ENCODE data around the gene GSTK1. TPM values are rescaled to one million over a fixed set of nuclear protein-coding genes. Genes with fewer than 3 reads are reported as not detected.
A peak's percentile ranks its signal among the peaks of the same experiment; 100 is the strongest.
"Not testable (repeated sequence)": the region's sequence is repeated elsewhere in the genome, so short reads cannot be mapped to it uniquely, and the experiment has no call there.

Gene GSTK1
- total RNA-seq (ENCODE audit: low replicate concordance) = 53.3 and 91.9 TPM in 2 replicates

- TF ChIP-seq CTCF (IDR thresholded peaks at IDR 0.05; ENCODE audit: insufficient read depth, low read length) = no peak
- DNase-seq (ENCODE audit: low read depth) = peak; percentile 63
- peak within 1 kb of the TSS; percentile 77 for H3K4me3 ChIP-seq (ENCODE audit: low read depth, low read length)
Measured at GRCh38 chr7:143263266-143264195, at the start of gene GSTK1. Gene GSTK1 (plus strand): TSS chr7:143263441. CDS start chr7:143263514, 73 bp downstream.

GRCh38 chr7:143213478-143213877 lies 49.8 kb upstream of the GSTK1 start:
- not testable (repeated sequence) for H3K4me3 ChIP-seq (ENCODE audit: low read depth, low read length)

GRCh38 chr7:143214789-143215679 lies 48.2 kb upstream of the GSTK1 start:
- TF ChIP-seq CTCF (IDR thresholded peaks at IDR 0.05; ENCODE audit: insufficient read depth, low read length) = peak; percentile 99
- no peak overlapping the region for H3K4me3 ChIP-seq (ENCODE audit: low read depth, low read length)
- DNase-seq (ENCODE audit: low read depth) = peak; percentile 94

More at GRCh38 chr7:143213478-143213877, 49.8 kb upstream of the GSTK1 start:
- not testable (repeated sequence) for DNase-seq (ENCODE audit: low read depth)

GRCh38 chr7:143216151-143216550 lies 47.1 kb upstream of the GSTK1 start:
- no peak overlapping the region for H3K4me3 ChIP-seq (ENCODE audit: low read depth, low read length)
- DNase-seq (ENCODE audit: low read depth) = peak; percentile 50
- no peak for TF ChIP-seq CTCF (IDR thresholded peaks at IDR 0.05; ENCODE audit: insufficient read depth, low read length)

- TF ChIP-seq CTCF (IDR thresholded peaks at IDR 0.05; ENCODE audit: insufficient read depth, low read length) = no peak
- DNase-seq (ENCODE audit: low read depth) = no peak
- no peak overlapping the region for H3K4me3 ChIP-seq (ENCODE audit: low read depth, low read length)
Measured at GRCh38 chr7:143216686-143217085, 46.6 kb upstream of the GSTK1 start.

GRCh38 chr7:143217806-143218205 lies 45.4 kb upstream of the GSTK1 start:
- no peak for DNase-seq (ENCODE audit: low read depth)
- no peak for TF ChIP-seq CTCF (IDR thresholded peaks at IDR 0.05; ENCODE audit: insufficient read depth, low read length)
- no peak overlapping the region for H3K4me3 ChIP-seq (ENCODE audit: low read depth, low read length)

GRCh38 chr7:143221286-143221685 lies 42.0 kb upstream of the GSTK1 start:
- H3K4me3 ChIP-seq (ENCODE audit: low read depth, low read length) = no peak overlapping the region
- no peak for DNase-seq (ENCODE audit: low read depth)
- TF ChIP-seq CTCF (IDR thresholded peaks at IDR 0.05; ENCODE audit: insufficient read depth, low read length) = no peak

All from fibroblast of the aortic adventitia (primary cell).